HG03439 (cell line): ENCODE measurements around the gene IL36RN.
A peak's percentile ranks its signal among the peaks of the same experiment; 100 is the strongest.
"Not testable (repeated sequence)": the region's sequence is repeated elsewhere in the genome, so short reads cannot be mapped to it uniquely, and the experiment has no call there.

ENCODE experiments used
- ATAC-seq: cut with Tn5 transposase; IDR thresholded peaks from one replicate; pipeline ENCODE4 v1.9.1; 2021; ENCODE audit warnings: mild to moderate bottlenecking, moderate library complexity; ENCODE audit not compliant: unreplicated experiment

IL36RN gene

DNA sequence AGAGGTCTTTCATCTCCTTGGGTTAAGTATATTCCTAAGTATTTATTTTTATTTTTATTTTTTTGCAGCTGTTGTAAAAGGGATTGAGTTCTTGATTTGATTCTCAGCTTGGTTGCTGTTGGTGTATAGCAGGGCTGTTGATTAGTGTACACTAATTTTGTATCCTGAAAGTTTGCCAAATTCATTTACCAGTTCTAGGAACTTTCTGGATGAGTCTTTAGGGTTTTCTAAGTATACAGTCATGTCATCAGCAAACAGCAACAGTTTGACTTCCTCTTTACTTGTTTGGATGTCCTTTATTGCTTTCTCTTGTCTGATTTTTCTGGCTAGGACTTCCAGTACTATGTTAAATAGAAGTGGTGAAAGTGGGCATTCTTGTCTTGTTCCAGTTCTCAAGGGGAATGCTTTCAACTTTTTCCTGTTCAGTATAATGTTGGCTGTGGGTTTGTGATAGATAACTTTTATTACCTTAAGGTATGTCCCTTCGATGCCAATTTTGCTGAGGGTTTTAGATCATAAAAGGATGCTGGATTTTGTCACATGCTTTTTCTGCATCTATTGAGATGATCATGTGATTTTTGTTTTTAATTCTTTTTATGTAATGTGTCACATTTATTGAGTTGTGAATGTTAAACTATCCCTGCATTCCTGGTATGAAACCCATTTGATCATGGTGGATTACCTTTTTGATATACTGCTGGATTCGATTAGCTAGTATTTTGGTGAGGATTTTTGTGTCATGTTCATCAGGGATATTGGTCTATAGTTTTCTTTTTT is 38.0 kb downstream of the IL36RN start:
- not testable (repeated sequence) for ATAC-seq

- ATAC-seq = peak; percentile 63
These were observed 39.0 kb downstream of the IL36RN start for GRCh38 chr2:113098041-113098440.

DNA sequence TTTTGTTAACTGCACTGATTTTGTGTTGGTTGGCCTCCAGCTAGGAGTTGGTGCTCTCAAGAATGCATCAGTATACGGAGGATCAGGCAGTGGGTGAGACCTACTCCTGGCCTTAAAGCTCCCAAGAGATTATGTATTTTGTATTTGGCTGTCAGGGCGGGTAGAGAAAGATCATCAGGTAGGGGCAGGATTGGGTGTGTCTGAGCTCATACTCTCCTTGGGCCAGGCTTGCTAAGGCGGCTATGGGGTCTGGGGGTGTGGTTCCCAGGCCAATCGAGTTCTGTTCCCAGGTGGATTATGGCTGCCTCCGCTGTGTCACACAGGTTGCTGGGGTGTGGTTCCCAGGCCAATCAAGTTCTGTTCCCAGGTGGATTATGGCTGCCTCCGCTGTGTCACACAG is 39.5 kb downstream of the IL36RN start:
- no peak for ATAC-seq

DNA sequence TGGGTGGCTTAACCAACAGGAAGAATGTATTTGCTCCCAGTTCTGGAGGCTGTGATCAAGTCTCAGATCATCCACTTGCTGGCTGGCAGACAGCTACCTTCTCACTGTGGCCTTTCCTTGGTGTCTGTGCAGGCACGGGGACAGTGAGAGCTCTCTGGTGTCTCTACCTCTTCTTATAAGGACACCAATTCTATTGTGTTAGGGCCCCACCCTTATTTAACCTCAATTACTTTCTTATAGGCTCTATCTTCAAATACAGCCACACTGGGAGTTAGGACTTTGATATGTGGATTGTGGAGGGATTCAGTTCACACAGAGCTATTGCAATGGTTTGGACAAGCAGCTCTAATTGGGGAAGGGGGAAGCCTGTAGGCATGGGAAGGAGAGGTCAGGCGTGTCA is 43.1 kb downstream of the IL36RN start:
- no peak for ATAC-seq

DNA sequence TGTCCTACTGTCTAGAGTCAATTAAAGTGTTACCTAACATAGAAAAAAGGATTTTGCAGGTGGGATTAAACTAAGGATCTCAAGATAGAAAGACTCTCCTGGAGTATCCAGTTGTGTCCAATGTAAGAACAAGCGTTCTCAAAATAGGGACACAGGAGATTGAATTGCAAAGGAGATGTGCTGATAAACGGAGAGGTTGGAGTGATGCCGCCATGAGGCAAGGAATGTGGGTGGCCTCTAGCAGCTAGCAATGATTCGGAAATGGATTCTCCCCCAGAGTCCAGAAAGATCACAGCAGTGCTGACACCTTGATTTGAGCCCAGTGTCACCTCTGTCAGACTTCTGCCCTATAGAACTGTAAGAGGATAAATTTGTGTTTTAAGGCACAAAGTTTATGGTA is 44.3 kb downstream of the IL36RN start:
- no peak for ATAC-seq

- no peak for ATAC-seq
These were observed 45.1 kb downstream of the IL36RN start for GRCh38 chr2:113104054-113104611.

DNA sequence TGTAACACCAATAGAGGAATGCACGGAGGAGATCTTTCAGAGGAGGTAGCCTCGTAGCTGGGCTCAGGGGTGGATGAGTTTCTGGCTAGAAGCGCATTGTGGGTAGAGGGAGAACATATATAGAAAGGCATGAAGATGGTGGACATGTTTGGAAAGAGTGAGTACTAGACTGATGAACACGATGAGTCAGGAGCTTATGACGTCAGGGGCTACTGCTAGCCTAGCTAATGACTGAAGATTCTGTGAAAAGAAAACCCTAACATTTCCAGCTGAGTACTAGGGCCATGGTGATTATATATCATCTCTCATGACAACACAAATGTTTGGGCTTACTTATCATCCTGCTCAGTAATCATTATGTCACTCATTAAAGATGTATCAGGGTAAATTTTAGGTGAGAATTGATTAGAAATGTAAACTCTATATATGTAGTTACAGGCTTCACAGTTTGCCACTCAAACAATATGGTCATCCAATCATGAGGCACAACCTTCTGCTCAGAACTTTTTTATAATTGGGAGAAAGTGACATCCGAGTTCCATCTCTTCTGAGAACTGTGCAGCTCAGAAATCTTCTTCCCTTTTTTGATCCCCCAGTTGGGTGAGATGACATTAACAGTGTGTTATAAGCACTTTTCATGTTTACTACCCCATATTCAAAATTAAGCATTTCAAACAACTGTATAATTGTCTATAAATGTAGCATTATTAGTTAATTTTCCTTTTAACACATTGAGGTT is 46.2 kb downstream of the IL36RN start:
- ATAC-seq = no peak

- ATAC-seq = no peak
These were observed 52.1 kb downstream of the IL36RN start for GRCh38 chr2:113111121-113111520.

DNA sequence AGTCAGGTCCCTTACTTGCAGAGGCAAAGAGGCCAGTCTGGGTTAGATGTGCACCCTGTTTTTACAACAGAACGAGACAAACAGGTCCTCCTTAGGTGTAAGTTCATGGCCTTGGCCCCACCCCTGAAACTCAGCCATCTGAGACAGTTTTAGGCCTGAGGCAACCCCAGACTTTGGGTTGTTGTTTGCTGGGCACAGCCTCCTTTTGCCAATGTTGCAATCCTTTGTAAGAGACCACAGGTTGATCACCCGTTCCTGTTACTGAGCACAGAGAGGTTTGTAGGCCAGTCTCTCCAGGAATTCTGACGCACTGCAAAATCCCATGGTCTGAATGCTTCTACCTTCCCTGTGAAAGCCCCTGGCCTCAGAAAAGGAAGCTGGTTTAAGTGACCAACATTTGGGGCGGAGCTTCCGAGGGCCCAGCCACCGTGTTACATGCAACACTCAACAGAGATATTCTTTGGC is 52.9 kb downstream of the IL36RN start:
- no peak for ATAC-seq

DNA sequence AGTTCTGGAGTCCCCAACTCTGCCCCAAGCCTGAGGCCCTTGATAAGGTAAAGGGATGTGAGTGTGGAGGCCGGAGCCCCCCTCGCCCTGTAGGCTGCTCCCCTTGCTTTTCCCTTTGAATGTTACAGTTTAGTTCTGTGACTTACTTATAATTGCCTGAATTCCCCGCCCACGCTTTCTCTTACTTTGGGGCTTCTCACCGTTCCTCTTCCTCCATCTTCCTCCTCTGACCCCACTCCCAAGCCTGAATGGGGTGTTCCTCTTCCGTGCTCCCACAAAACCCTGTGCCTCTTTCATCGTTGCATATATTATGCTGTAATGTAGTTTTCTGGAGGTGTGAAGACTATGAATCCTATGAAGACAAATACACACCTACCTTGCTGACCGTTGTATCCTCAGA is 53.4 kb downstream of the IL36RN start:
- no peak for ATAC-seq

GRCh38 chr2:113112871-113113270 is 53.9 kb downstream of the IL36RN start:
- no peak for ATAC-seq

DNA sequence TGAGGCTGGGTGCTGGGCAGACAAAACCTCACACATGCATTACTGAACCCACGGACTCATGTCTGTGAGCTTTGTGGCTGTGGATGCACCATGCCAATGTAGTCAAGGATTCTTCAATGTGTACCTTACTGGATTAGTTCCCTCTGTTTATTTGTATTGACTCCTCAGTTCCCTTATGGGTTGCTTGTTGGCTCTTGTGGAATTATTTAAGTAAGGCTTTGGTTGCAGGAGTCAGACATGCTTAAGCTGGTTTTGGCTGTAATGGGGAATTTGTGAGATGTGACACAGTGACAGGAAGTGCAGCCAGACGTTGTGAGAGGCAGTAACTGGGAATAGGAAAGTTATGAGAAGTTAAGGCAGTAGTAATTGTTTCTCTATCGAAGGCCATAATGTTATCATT is 54.8 kb downstream of the IL36RN start:
- ATAC-seq = no peak
